WTC11 (cell line): Measurements from ENCODE around the gene FEZF1.

ENCODE experiments used
- NFYB ChIP-seq: sonication (generic); formaldehyde crosslinking; conservative IDR thresholded peaks from 2 replicates; pipeline ENCODE4 v1.8.0; 2022; ENCODE audit warnings: low read depth, missing genetic modification reagents
- SP1 ChIP-seq: sonication (generic); formaldehyde crosslinking; conservative IDR thresholded peaks from 2 replicates; pipeline ENCODE4 v1.8.1; 2022; ENCODE audit warnings: missing genetic modification reagents
- TF ChIP-seq, protein P1 (sequence below): sonication (generic); formaldehyde crosslinking; IDR thresholded peaks from 2 replicates; pipeline ENCODE4 v1.8.1; 2023; ENCODE audit warnings: mild to moderate bottlenecking, moderate library complexity, missing genetic modification reagents
- TF ChIP-seq, protein P2 (sequence below): fragments of 200-600 bp; IDR thresholded peaks from 2 replicates; pipeline ENCODE4 v1.8.0; 2022; ENCODE audit warnings: antibody characterized with exemption
- TF ChIP-seq, protein P3 (sequence below): sonication (generic); formaldehyde crosslinking; IDR thresholded peaks from 2 replicates; pipeline ENCODE4 v1.8.1; 2023; ENCODE audit warnings: mild to moderate bottlenecking, missing genetic modification reagents
- TF ChIP-seq, protein P4 (sequence below): sonication (generic); formaldehyde crosslinking; IDR thresholded peaks from 2 replicates; pipeline ENCODE4 v1.8.0; 2022; ENCODE audit warnings: missing genetic modification reagents
- TF ChIP-seq, protein P5 (sequence below): sonication (generic); formaldehyde crosslinking; IDR thresholded peaks from 2 replicates; pipeline ENCODE4 v1.8.0; 2023; ENCODE audit warnings: mild to moderate bottlenecking, missing genetic modification reagents
- TF ChIP-seq, protein P6 (sequence below): sonication (generic); formaldehyde crosslinking; conservative IDR thresholded peaks from 2 replicates; pipeline ENCODE4 v1.8.1; 2022; ENCODE audit warnings: mild to moderate bottlenecking, missing genetic modification reagents

DNA sequence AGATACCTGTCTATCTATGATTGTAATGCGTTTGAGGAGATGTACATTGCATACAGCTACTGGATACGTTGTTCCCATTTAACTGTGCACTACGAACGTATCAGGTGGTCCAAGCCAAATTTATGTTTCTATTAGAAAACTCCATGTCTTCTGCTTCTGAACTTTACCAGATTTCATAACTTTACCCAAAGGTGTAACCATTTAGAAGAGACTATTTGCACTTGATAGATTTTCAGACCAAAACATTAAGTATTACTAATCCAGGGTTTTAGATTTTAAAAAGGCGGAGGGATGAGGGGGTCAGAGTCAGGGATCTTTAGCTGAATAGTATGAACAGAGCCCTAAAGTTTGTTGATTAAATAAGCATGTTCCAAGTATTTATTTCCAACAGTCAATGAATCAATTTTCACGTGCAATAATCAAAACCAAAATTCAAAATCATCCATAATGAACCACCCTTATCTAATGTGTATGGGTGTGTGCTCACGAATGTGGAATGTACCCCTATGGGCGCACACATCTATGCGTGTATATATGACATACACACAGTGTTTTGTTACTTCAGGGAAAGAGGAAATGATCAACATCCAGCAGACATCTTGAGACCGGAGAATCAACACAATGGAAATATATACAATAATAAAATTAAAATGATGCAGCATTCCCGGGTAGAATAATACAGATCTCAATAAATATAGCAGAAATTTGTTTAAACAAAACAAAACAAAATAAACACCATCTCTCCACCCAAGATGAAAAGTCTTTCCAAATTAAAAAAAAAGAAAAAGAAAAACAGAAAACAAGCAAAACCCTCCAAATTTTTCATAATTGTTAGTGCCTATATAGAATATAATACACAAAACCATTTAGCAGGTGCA, 3.4 kb downstream of the FEZF1 start:
- TF ChIP-seq, protein P1, sequence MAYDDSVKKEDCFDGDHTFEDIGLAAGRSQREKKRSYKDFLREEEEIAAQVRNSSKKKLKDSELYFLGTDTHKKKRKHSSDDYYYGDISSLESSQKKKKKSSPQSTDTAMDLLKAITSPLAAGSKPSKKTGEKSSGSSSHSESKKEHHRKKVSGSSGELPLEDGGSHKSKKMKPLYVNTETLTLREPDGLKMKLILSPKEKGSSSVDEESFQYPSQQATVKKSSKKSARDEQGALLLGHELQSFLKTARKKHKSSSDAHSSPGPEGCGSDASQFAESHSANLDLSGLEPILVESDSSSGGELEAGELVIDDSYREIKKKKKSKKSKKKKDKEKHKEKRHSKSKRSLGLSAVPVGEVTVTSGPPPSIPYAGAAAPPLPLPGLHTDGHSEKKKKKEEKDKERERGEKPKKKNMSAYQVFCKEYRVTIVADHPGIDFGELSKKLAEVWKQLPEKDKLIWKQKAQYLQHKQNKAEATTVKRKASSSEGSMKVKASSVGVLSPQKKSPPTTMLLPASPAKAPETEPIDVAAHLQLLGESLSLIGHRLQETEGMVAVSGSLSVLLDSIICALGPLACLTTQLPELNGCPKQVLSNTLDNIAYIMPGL (CRISPR knock-in tag), result no peak
- TF ChIP-seq NFYB (CRISPR knock-in tag) (no peak), SP1 (CRISPR knock-in tag) (no peak)
- TF ChIP-seq, protein P2, sequence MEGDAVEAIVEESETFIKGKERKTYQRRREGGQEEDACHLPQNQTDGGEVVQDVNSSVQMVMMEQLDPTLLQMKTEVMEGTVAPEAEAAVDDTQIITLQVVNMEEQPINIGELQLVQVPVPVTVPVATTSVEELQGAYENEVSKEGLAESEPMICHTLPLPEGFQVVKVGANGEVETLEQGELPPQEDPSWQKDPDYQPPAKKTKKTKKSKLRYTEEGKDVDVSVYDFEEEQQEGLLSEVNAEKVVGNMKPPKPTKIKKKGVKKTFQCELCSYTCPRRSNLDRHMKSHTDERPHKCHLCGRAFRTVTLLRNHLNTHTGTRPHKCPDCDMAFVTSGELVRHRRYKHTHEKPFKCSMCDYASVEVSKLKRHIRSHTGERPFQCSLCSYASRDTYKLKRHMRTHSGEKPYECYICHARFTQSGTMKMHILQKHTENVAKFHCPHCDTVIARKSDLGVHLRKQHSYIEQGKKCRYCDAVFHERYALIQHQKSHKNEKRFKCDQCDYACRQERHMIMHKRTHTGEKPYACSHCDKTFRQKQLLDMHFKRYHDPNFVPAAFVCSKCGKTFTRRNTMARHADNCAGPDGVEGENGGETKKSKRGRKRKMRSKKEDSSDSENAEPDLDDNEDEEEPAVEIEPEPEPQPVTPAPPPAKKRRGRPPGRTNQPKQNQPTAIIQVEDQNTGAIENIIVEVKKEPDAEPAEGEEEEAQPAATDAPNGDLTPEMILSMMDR, result no peak
- TF ChIP-seq, protein P3, sequence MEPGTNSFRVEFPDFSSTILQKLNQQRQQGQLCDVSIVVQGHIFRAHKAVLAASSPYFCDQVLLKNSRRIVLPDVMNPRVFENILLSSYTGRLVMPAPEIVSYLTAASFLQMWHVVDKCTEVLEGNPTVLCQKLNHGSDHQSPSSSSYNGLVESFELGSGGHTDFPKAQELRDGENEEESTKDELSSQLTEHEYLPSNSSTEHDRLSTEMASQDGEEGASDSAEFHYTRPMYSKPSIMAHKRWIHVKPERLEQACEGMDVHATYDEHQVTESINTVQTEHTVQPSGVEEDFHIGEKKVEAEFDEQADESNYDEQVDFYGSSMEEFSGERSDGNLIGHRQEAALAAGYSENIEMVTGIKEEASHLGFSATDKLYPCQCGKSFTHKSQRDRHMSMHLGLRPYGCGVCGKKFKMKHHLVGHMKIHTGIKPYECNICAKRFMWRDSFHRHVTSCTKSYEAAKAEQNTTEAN (CRISPR knock-in tag), result no peak
- TF ChIP-seq, protein P4, sequence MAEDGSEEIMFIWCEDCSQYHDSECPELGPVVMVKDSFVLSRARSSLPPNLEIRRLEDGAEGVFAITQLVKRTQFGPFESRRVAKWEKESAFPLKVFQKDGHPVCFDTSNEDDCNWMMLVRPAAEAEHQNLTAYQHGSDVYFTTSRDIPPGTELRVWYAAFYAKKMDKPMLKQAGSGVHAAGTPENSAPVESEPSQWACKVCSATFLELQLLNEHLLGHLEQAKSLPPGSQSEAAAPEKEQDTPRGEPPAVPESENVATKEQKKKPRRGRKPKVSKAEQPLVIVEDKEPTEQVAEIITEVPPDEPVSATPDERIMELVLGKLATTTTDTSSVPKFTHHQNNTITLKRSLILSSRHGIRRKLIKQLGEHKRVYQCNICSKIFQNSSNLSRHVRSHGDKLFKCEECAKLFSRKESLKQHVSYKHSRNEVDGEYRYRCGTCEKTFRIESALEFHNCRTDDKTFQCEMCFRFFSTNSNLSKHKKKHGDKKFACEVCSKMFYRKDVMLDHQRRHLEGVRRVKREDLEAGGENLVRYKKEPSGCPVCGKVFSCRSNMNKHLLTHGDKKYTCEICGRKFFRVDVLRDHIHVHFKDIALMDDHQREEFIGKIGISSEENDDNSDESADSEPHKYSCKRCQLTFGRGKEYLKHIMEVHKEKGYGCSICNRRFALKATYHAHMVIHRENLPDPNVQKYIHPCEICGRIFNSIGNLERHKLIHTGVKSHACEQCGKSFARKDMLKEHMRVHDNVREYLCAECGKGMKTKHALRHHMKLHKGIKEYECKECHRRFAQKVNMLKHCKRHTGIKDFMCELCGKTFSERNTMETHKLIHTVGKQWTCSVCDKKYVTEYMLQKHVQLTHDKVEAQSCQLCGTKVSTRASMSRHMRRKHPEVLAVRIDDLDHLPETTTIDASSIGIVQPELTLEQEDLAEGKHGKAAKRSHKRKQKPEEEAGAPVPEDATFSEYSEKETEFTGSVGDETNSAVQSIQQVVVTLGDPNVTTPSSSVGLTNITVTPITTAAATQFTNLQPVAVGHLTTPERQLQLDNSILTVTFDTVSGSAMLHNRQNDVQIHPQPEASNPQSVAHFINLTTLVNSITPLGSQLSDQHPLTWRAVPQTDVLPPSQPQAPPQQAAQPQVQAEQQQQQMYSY, result no peak
- TF ChIP-seq, protein P5, sequence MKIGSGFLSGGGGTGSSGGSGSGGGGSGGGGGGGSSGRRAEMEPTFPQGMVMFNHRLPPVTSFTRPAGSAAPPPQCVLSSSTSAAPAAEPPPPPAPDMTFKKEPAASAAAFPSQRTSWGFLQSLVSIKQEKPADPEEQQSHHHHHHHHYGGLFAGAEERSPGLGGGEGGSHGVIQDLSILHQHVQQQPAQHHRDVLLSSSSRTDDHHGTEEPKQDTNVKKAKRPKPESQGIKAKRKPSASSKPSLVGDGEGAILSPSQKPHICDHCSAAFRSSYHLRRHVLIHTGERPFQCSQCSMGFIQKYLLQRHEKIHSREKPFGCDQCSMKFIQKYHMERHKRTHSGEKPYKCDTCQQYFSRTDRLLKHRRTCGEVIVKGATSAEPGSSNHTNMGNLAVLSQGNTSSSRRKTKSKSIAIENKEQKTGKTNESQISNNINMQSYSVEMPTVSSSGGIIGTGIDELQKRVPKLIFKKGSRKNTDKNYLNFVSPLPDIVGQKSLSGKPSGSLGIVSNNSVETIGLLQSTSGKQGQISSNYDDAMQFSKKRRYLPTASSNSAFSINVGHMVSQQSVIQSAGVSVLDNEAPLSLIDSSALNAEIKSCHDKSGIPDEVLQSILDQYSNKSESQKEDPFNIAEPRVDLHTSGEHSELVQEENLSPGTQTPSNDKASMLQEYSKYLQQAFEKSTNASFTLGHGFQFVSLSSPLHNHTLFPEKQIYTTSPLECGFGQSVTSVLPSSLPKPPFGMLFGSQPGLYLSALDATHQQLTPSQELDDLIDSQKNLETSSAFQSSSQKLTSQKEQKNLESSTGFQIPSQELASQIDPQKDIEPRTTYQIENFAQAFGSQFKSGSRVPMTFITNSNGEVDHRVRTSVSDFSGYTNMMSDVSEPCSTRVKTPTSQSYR (CRISPR knock-in tag), result no peak
- TF ChIP-seq, protein P6, sequence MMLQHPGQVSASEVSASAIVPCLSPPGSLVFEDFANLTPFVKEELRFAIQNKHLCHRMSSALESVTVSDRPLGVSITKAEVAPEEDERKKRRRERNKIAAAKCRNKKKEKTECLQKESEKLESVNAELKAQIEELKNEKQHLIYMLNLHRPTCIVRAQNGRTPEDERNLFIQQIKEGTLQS, result no peak
